GM21528 (cell line): ENCODE results near the gene CCER1.
"Not testable (repeated sequence)": the region's sequence is repeated elsewhere in the genome, so short reads cannot be mapped to it uniquely, and the experiment has no call there.

Source experiments
- ATAC-seq: cut with Tn5 transposase; IDR thresholded peaks from one replicate; pipeline ENCODE4 v1.9.1; 2021; ENCODE audit warnings: mild to moderate bottlenecking, moderate library complexity; ENCODE audit not compliant: unreplicated experiment, low FRiP score

Gene CCER1, protein sequence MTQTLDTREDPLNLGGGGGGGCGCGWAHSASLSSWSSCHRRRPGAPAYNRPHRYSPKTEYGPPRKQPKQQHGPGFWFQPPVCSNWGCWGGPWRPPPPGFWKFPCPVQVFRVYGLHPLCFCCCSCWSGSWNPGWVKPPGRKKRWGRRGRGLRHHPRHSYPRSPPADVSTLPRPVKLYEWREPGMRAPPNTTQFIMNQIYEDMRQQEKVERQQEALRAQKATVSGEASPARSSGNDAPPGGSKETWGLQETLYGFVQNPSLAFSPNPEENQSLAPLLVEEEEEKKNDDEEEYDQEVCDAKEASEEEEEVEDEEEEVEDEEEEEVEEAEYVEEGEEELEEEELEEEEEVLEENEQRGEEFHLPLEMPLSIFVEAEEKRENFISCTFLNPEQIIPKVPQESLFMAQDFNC

GRCh38 chr12:90954921-90955320 lies at the start of gene CCER1:
Gene CCER1, minus strand, starts transcription at chr12:90955176. Its CDS starts 434 bp downstream, at chr12:90954742.
- no peak for ATAC-seq

GRCh38 chr12:91003737-91004136 lies 48.8 kb upstream of the CCER1 start:
- ATAC-seq: no peak

- no peak for ATAC-seq
These were observed 46.3 kb upstream of the CCER1 start for GRCh38 chr12:91001306-91001705.

DNA sequence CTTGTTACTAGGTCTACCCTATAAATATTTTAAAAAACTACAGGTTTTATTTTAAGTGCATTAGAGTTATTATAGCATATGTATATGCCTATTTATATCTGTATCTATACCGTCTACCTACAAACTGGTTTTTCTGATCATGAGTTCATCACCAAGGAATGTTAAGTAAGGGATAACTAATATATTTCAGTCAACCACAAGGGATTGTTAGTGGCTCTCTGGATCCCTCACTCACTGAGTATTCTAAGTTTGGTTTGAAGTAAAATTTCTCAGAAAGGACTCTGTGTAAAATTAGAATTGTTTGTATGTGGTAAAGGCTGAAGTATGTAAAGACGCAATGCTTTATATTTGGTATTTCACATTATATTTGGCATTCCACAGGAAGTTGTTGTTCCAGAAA lies 45.0 kb upstream of the CCER1 start:
- no peak for ATAC-seq

- ATAC-seq: no peak
These were observed 44.6 kb upstream of the CCER1 start for GRCh38 chr12:90999527-90999926.

DNA sequence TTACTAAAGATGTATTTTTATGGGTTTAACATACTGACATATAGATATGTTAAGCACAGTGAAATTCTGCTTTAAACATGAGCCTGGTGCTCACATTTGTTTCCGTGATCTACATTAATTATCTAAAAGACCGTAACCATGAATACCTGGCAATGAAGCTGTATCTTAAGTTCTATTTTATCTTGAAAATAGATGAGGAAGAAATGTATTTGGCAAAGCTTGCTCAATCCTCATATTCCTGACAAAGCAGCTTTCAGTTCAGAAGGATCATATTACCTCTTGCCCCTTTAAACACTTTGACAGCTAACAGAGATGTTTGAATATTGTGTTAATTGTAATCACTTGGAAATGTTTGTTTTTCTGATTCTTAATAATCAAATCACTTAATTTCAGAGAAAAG lies 40.0 kb upstream of the CCER1 start:
- no peak for ATAC-seq

DNA sequence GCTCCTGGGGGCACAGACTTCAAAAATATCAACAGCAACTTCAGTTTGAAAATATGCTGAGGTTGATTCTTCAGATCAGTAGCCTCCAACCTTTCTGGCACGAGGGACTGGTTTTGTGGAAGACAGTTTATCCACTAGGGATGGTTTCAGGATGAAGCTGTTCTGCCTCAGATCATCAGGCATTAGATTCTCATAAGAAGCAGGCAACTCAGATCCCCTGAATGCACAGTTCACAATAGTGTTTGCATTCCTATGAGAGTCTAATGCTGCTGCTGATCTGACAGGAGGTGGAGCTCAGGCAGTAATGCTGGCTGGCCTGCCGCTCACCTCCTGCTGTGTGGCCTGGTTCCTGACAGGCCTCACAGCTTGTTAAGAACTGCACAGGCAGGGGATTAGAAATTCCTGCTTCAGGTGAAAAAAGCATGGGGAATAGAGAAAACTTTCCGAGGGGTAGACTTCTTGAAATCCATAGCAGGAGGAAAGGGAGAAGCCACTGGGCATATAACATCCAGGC lies 37.0 kb upstream of the CCER1 start:
- no peak for ATAC-seq

GRCh38 chr12:90990611-90991010 lies 35.6 kb upstream of the CCER1 start:
- ATAC-seq: no peak

DNA sequence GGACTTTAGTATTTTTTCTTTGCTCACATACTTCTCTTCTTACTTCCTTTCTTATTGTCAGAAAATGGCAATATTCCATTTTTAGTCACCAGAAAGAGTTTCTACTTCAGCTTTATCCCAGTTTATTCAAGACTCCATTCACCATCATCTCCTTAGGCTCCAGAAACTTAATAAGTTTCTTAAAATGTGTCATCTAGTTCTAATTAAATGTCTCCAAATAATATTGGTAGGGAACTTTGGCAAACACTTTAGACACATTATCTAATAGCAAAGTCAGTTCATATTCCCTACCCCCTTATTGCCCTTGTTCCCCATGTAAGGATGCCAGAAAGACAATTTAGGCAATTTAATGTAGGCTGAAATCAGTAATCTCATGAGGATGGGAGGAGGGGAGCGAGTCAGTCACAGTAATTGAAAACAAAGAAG lies 34.7 kb upstream of the CCER1 start:
- ATAC-seq: no peak

GRCh38 chr12:90987520-90987919 lies 32.5 kb upstream of the CCER1 start:
- ATAC-seq: no peak

DNA sequence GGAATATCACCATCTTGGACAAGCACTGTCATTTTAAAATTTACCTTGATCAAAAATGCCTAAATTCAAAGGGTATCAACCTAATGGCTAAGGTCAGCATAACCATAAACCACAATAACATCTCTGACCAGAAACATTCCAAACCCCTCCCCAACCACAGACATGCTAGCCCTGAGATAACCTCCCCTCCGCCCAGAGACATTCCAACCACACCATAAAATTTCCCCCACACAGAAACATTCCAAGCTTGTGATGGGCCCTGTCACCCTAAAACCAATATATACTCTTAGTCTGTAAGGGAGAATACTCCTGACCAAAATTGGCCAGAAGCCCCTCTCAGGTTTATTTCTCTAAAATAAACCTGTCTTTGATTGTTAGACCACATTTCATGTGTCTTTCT lies 32.1 kb upstream of the CCER1 start:
- no peak for ATAC-seq

DNA sequence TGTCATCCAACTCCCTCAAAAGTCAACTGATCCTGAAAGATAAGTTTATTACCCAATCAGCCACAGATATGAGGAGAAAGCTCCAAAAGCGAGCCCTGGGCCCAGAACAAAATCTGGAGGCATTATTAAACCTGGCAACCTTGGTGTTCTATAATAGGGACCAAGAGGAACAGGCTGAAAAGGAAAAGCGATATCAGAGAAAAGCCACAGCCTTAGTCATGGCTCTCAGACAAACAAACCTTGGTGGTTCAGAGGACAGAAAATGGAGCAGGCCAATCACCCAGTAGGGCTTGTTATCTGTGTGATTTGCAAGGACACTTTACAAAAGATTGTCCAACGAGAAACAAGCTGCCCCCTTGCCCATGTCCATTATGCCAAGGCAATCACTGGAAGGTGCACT lies 30.4 kb upstream of the CCER1 start:
- ATAC-seq: not testable (repeated sequence)

DNA sequence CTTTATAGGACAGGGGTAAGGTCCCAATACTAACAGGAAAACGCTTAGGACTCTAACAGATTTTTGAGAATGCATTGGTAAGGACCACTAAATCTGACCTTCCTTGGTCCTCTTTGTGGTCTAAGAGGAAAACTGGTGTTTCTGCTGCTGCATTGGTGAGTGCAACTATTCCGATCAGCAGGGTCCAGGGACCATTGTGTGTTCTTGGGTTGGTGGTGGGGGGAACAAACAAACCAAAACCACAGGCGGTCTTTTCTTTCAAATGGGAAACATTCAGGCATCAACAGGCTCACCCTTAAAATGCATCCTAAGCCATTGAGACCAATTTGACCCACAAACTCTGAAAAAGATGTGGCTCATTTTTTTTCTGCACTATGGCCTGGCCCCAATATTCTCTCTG lies 29.1 kb upstream of the CCER1 start:
- ATAC-seq: no peak

DNA sequence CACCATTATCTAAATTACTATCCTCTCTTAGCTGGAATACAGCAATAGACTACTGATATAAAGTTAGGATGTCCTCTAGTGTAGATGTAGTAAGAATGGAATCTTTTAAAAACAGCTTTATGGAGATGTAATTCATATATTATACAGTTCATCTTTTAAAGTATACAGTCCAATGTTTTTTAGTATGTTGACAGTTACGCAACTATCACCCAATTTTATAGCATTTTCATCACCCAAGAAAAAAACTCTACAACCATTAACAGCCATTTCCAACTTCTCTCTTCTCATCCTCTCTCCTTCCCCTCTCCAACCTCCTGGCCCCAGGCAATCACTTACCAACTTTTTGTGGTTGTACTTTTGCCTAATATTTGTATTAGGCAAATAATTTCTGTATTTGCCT lies 27.2 kb upstream of the CCER1 start:
- ATAC-seq: no peak

GRCh38 chr12:90979951-90980350 lies 25.0 kb upstream of the CCER1 start:
- ATAC-seq: no peak

DNA sequence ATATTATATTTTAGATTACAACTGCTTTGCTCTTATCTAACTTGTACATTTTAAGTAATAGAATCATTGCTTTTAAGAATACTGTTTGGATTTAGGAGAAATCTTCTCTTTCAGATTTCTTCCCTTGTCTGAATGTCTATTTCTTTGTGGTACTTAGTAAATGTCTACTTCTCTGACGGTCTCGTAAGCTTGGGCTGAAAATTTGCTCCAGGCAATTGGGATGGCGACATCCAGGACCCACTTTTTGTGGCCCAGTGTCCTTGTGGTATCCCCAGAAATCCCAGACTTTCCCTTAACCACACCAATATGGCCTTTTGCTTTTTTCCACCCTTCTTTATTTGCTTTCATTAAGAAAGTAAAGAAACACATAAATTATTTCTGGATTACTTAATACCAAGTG lies 24.0 kb upstream of the CCER1 start:
- no peak for ATAC-seq

DNA sequence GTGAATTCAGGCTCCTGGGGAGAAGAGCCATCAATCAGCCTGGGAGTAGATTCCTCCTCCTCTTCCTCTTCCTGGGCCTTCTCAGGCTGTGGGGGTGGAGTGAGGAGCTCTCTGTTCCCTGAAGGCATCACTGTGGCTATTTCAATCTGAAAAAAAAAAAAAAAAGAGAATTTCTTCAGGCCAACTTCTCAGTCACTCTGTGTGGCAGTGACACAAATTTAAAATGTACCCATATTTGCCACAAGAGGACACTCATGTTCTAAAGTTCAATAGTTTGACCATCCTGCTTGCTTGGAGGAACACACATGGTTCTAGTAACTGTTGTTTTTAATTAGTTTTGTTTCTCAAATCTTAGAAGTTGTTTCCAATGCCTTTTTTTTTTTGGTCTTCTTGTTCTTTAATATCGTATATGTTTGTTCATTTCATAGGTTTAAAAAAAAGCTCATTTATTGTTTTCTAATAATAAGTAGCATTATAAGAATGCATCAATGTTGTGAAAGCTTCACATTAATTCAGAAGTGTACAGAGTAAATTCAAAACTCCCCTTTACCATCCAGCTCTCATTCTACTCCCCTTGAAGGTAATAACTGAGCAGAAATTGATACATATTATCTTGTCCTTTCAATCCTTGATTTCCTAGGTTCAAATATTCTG lies 23.3 kb upstream of the CCER1 start:
- no peak for ATAC-seq

- no peak for ATAC-seq
These were observed 22.2 kb upstream of the CCER1 start for GRCh38 chr12:90977224-90977623.

- ATAC-seq: no peak
These were observed 19.3 kb upstream of the CCER1 start for GRCh38 chr12:90974286-90974685.

GRCh38 chr12:90972226-90972625 lies 17.2 kb upstream of the CCER1 start:
- ATAC-seq: no peak

GRCh38 chr12:90970911-90971310 lies 15.9 kb upstream of the CCER1 start:
- no peak for ATAC-seq

- no peak for ATAC-seq
These were observed 15.5 kb upstream of the CCER1 start for GRCh38 chr12:90970471-90970870.
